Smooth muscle cell (in vitro differentiated cells): ENCODE results near the gene KCNS3. TPM values are rescaled to one million over a fixed set of nuclear protein-coding genes. Genes with fewer than 3 reads are reported as not detected.

Experiments used
- DNase-seq: peaks from one replicate; lab custom pipeline; 2025; ENCODE audit not compliant: unreplicated experiment; lab: John Stamatoyannopoulos, UW
- H2AFZ ChIP-seq: fragments of 200-600 bp; sonication (generic); 2 replicates; pipeline ENCODE4 v1.6.0; 2016; ENCODE audit warnings: antibody characterized with exemption, low read depth, mild to moderate bottlenecking
- H3F3A ChIP-seq: fragments of 200-600 bp; sonication (generic); 2 replicates; pipeline ENCODE4 v1.6.0; 2017; ENCODE audit warnings: antibody characterized with exemption, low read depth
- H3K27ac ChIP-seq: fragments of 200-600 bp; sonication (generic); 2 replicates; pipeline ENCODE4 v1.5.1; 2016; ENCODE audit warnings: low read depth, mild to moderate bottlenecking
- H3K27me3 ChIP-seq: fragments of 200-600 bp; sonication (generic); 2 replicates; pipeline ENCODE4 v1.6.1; 2016; ENCODE audit warnings: low read depth, mild to moderate bottlenecking
- H3K36me3 ChIP-seq: fragments of 200-600 bp; sonication (generic); 2 replicates; pipeline ENCODE4 v1.5.1; 2016; ENCODE audit warnings: low read depth
- H3K4me1 ChIP-seq: fragments of 200-600 bp; sonication (generic); 2 replicates; pipeline ENCODE4 v1.5.1; 2016; ENCODE audit warnings: low read depth
- H3K4me2 ChIP-seq: fragments of 200-600 bp; sonication (generic); 2 replicates; pipeline ENCODE4 v1.6.0; 2016; ENCODE audit warnings: mild to moderate bottlenecking
- H3K4me3 ChIP-seq: fragments of 200-600 bp; sonication (generic); 2 replicates; pipeline ENCODE4 v1.5.1; 2016; ENCODE audit warnings: mild to moderate bottlenecking
- H3K79me2 ChIP-seq: fragments of 200-600 bp; sonication (generic); 2 replicates; pipeline ENCODE4 v1.6.0; 2016; ENCODE audit warnings: low read depth, mild to moderate bottlenecking
- H3K9ac ChIP-seq: fragments of 200-600 bp; sonication (generic); 2 replicates; pipeline ENCODE4 v1.6.0; 2016; ENCODE audit warnings: low read depth
- H3K9me3 ChIP-seq: fragments of 200-600 bp; sonication (generic); replicated peaks from 2 replicates; pipeline ENCODE4 v1.5.1; 2016; ENCODE audit warnings: low read depth
- H4K20me1 ChIP-seq: fragments of 200-600 bp; sonication (generic); 2 replicates; pipeline ENCODE4 v1.6.0; 2016; ENCODE audit warnings: low read depth
- CTCF ChIP-seq: fragments of 200-600 bp; sonication (generic); IDR thresholded peaks from 2 replicates; pipeline ENCODE4 v1.5.1; 2017; ENCODE audit warnings: borderline replicate concordance, mild to moderate bottlenecking, antibody characterized with exemption; ENCODE audit not compliant: insufficient read depth, poor library complexity, severe bottlenecking
- WGBS: methylation state at CpG from one replicate; pipeline ENCODE4 v1.1.7; 2016; ENCODE audit warnings: low lambda C conversion rate; 5-methylcytosine and 5-hydroxymethylcytosine counted together
- polyA plus RNA-seq: library from polyadenylated mRNA; unstranded; fragments of >200 nt; fragmentation: Nextera tagmentation; extraction: Ambion mirVana; gene quantifications from 2 replicates; pipeline ENCODE4 v1.2.1, GENCODE V29; 2016
- total RNA-seq: library from RNA; depleted of rRNA; stranded (reverse); fragments of >200 nt; gene quantifications from 2 replicates; pipeline ENCODE4 v1.2.3, GENCODE V29; 2014

The KCNS3 gene
- total and polyA plus RNA-seq, 2 experiments from 2014 or later: 31.0 to 48.2 TPM

GRCh38 chr2:17958466-17959092, 80.1 kb downstream of the KCNS3 start:
- Histone ChIP-seq H3K36me3 (no peaks in the 10 kb centered on the region), H3K27me3 (peaks cover 16% of the 10 kb centered on the region), H3K9me3 (no peaks in the 10 kb centered on the region), H3F3A (no peaks in the 10 kb centered on the region), H3K79me2 (no peaks in the 10 kb centered on the region), H3K27ac (no peak overlapping the region), H3K4me1 (peaks cover 4% of the 10 kb centered on the region), H3K4me2 (no peak overlapping the region), H3K4me3 (no peak overlapping the region), H4K20me1 (no peaks in the 10 kb centered on the region), H3K9ac (no peak overlapping the region), H2AFZ (no peak overlapping the region)
- DNase-seq: no peak
- no peak for TF ChIP-seq CTCF
- WGBS: 93% methylated on average over 4 of the region's 4 CpGs

- 64% methylated on average over 3 of the region's 3 CpGs for WGBS
- Histone ChIP-seq H3K9ac (no peak overlapping the region), H3K4me1 (peaks cover 4% of the 10 kb centered on the region), H3K9me3 (no peaks in the 10 kb centered on the region), H3K4me2 (no peak overlapping the region), H3F3A (no peaks in the 10 kb centered on the region), H3K27ac (no peak overlapping the region), H4K20me1 (no peaks in the 10 kb centered on the region), H3K36me3 (no peaks in the 10 kb centered on the region), H3K79me2 (no peaks in the 10 kb centered on the region), H3K4me3 (no peak overlapping the region), H2AFZ (no peak overlapping the region), H3K27me3 (peaks cover 16% of the 10 kb centered on the region)
- no peak for DNase-seq
- TF ChIP-seq CTCF: no peak
Measured at GRCh38 chr2:17959356-17959755, 80.9 kb downstream of the KCNS3 start.

GRCh38 chr2:17959833-17960232, 81.4 kb downstream of the KCNS3 start:
- no peak for TF ChIP-seq CTCF
- H2AFZ ChIP-seq: no peak overlapping the region
- peaks cover 4% of the 10 kb centered on the region for H3K4me1 ChIP-seq
- H3K79me2 ChIP-seq: no peaks in the 10 kb centered on the region
- H3K27ac ChIP-seq: no peak overlapping the region
- peaks cover 16% of the 10 kb centered on the region for H3K27me3 ChIP-seq
- no peaks in the 10 kb centered on the region for H3F3A ChIP-seq
- no peak overlapping the region for H3K4me3 ChIP-seq
- no peak overlapping the region for H3K9ac ChIP-seq
- H3K36me3 ChIP-seq: no peaks in the 10 kb centered on the region
- no peak for DNase-seq
- H3K4me2 ChIP-seq: no peak overlapping the region
- no peaks in the 10 kb centered on the region for H3K9me3 ChIP-seq
- H4K20me1 ChIP-seq: no peaks in the 10 kb centered on the region
- 88% methylated on average over 5 of the region's 5 CpGs for WGBS

- no peaks in the 10 kb centered on the region for H3K36me3 ChIP-seq
- peaks cover 4% of the 10 kb centered on the region for H3K4me1 ChIP-seq
- H3F3A ChIP-seq: no peaks in the 10 kb centered on the region
- H3K9ac ChIP-seq: no peak overlapping the region
- H2AFZ ChIP-seq: no peak overlapping the region
- no peak for TF ChIP-seq CTCF
- H3K4me2 ChIP-seq: no peak overlapping the region
- no peaks in the 10 kb centered on the region for H3K9me3 ChIP-seq
- no peaks in the 10 kb centered on the region for H4K20me1 ChIP-seq
- DNase-seq: no peak
- H3K27ac ChIP-seq: no peak overlapping the region
- H3K4me3 ChIP-seq: no peak overlapping the region
- H3K79me2 ChIP-seq: no peaks in the 10 kb centered on the region
- H3K27me3 ChIP-seq: peaks cover 16% of the 10 kb centered on the region
- WGBS: 93% methylated on average over 6 of the region's 6 CpGs
Measured at GRCh38 chr2:17960925-17961324, 82.5 kb downstream of the KCNS3 start.
